Fibroblast of gingiva (primary cell): ENCODE measurements around the gene CA10.

Source experiments
- DNase-seq: peaks from one replicate; pipeline ENCODE4 v3.0.0-alpha.2; 2011; ENCODE audit warnings: low read depth

CA10 gene

GRCh38 chr17:51815097-51815496, 343.4 kb downstream of the CA10 start:
- no peak for DNase-seq

- no peak for DNase-seq
Observed at GRCh38 chr17:51814521-51814920, 344.0 kb downstream of the CA10 start.

- no peak for DNase-seq
Observed at GRCh38 chr17:51813784-51814174, 344.7 kb downstream of the CA10 start.

- no peak for DNase-seq
Observed at GRCh38 chr17:51813140-51813783, 345.3 kb downstream of the CA10 start.

- no peak for DNase-seq
Observed at GRCh38 chr17:51807460-51807859, 351.1 kb downstream of the CA10 start.

- no peak for DNase-seq
Observed at GRCh38 chr17:51805765-51806164, 352.7 kb downstream of the CA10 start.

GRCh38 chr17:51805185-51805584, 353.3 kb downstream of the CA10 start:
- DNase-seq = no peak

- no peak for DNase-seq
Observed at GRCh38 chr17:51803161-51803560, 355.4 kb downstream of the CA10 start.

- DNase-seq = no peak
Observed at GRCh38 chr17:51802544-51802943, 356.0 kb downstream of the CA10 start.

GRCh38 chr17:51801626-51802025, 356.9 kb downstream of the CA10 start:
- DNase-seq = no peak

GRCh38 chr17:51799981-51800380, 358.5 kb downstream of the CA10 start:
- no peak for DNase-seq

- no peak for DNase-seq
Observed at GRCh38 chr17:51799240-51799639, 359.3 kb downstream of the CA10 start.

- no peak for DNase-seq
Observed at GRCh38 chr17:51797150-51797549, 361.4 kb downstream of the CA10 start.

GRCh38 chr17:51796026-51796425, 362.5 kb downstream of the CA10 start:
- DNase-seq = no peak

- DNase-seq = no peak
Observed at GRCh38 chr17:51795401-51795800, 363.1 kb downstream of the CA10 start.

GRCh38 chr17:51794466-51794865, 364.0 kb downstream of the CA10 start:
- DNase-seq = no peak

- no peak for DNase-seq
Observed at GRCh38 chr17:51793686-51794085, 364.8 kb downstream of the CA10 start.

- no peak for DNase-seq
Observed at GRCh38 chr17:51778842-51779241, 379.7 kb downstream of the CA10 start.

- DNase-seq = no peak
Observed at GRCh38 chr17:51770027-51770759, 388.3 kb downstream of the CA10 start.

GRCh38 chr17:51769231-51769630, 389.3 kb downstream of the CA10 start:
- no peak for DNase-seq

GRCh38 chr17:51768706-51769105, 389.8 kb downstream of the CA10 start:
- DNase-seq = no peak

GRCh38 chr17:51767287-51767686, 391.2 kb downstream of the CA10 start:
- no peak for DNase-seq

GRCh38 chr17:51765282-51766135, 393.0 kb downstream of the CA10 start:
- DNase-seq = no peak
